ENCODE data around the gene FAR1.

DNA sequence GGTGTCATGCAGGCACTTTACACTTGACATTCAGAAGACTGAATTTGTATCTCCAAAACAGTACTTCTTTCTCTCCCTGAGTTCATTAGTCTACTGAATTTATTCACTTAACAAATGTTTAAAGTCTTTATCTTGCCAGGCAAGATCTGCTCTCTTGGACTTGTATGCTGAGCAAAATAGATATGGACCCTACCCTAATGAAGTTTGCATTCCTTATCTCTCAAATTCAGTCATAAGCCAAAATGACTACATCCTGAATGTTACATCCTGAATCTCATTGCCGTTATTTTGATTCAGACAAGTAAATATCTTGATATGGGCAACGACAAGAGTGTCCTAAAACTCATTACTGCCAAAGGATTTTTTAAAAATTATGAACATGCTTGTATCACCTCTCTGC lies 29.7 kb downstream of the FAR1 start:
- TF ChIP-seq, protein P1, sequence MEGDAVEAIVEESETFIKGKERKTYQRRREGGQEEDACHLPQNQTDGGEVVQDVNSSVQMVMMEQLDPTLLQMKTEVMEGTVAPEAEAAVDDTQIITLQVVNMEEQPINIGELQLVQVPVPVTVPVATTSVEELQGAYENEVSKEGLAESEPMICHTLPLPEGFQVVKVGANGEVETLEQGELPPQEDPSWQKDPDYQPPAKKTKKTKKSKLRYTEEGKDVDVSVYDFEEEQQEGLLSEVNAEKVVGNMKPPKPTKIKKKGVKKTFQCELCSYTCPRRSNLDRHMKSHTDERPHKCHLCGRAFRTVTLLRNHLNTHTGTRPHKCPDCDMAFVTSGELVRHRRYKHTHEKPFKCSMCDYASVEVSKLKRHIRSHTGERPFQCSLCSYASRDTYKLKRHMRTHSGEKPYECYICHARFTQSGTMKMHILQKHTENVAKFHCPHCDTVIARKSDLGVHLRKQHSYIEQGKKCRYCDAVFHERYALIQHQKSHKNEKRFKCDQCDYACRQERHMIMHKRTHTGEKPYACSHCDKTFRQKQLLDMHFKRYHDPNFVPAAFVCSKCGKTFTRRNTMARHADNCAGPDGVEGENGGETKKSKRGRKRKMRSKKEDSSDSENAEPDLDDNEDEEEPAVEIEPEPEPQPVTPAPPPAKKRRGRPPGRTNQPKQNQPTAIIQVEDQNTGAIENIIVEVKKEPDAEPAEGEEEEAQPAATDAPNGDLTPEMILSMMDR (IDR thresholded peaks at IDR 0.05): no peak
- no peak for TF ChIP-seq POLR2A (IDR thresholded peaks at IDR 0.05)

All from adrenal gland (tissue), 5 donors.